HL-60/S4 treated with phorbol 12-myristate 13-acetate at 8.2 ng/mL for 4 days and 3 days (cell line): ENCODE measurements around the gene GRAMD4.

ENCODE experiments used
- in situ Hi-C: fragments of 300-500 bp; cut with MboI; formaldehyde crosslinking; loops from 2 replicates; pipeline ENCODE4 v1.15.0; 2022; ENCODE audit warnings: low sequenced_read_pairs

The GRAMD4 gene

GRCh38 chr22:46596032-46596441 lies 24.1 kb upstream of the GRAMD4 start:
- in situ Hi-C loops, result no loop called here

GRCh38 chr22:46596819-46597218 lies 23.4 kb upstream of the GRAMD4 start:
- in situ Hi-C loops, result no loop called here

GRCh38 chr22:46598224-46598623 lies 22.0 kb upstream of the GRAMD4 start:
- in situ Hi-C loops, result no loop called here

GRCh38 chr22:46598737-46599424 lies 21.3 kb upstream of the GRAMD4 start:
- in situ Hi-C loops, result no loop called here

- in situ Hi-C loops, result no loop called here
Observed at GRCh38 chr22:46600273-46600796, 19.9 kb upstream of the GRAMD4 start.

GRCh38 chr22:46602025-46602424 lies 18.2 kb upstream of the GRAMD4 start:
- in situ Hi-C loops, result no loop called here

GRCh38 chr22:46604306-46604690 lies 15.9 kb upstream of the GRAMD4 start:
- in situ Hi-C loops, result no loop called here

- in situ Hi-C loops, result no loop called here
Observed at GRCh38 chr22:46605117-46605516, 15.1 kb upstream of the GRAMD4 start.

GRCh38 chr22:46606886-46607285 lies 13.3 kb upstream of the GRAMD4 start:
- in situ Hi-C loops, result no loop called here

- in situ Hi-C loops, result no loop called here
Observed at GRCh38 chr22:46607483-46608114, 12.6 kb upstream of the GRAMD4 start.

GRCh38 chr22:46609175-46609690 lies 11.0 kb upstream of the GRAMD4 start:
- in situ Hi-C loops, result no loop called here

- in situ Hi-C loops, result no loop called here
Observed at GRCh38 chr22:46609724-46610201, 10.4 kb upstream of the GRAMD4 start.

GRCh38 chr22:46610356-46610755 lies 9.8 kb upstream of the GRAMD4 start:
- in situ Hi-C loops, result no loop called here

GRCh38 chr22:46611189-46611588 lies 9.0 kb upstream of the GRAMD4 start:
- in situ Hi-C loops, result no loop called here

GRCh38 chr22:46612341-46612903 lies 7.8 kb upstream of the GRAMD4 start:
- in situ Hi-C loops, result no loop called here

- in situ Hi-C loops, result no loop called here
Observed at GRCh38 chr22:46612904-46613605, 7.1 kb upstream of the GRAMD4 start.

GRCh38 chr22:46613606-46614021 lies 6.6 kb upstream of the GRAMD4 start:
- in situ Hi-C loops, result no loop called here

- in situ Hi-C loops, result no loop called here
Observed at GRCh38 chr22:46614025-46614931, 5.9 kb upstream of the GRAMD4 start.

GRCh38 chr22:46617207-46617985 lies 2.8 kb upstream of the GRAMD4 start:
- in situ Hi-C loops, result no loop called here
